Dendritic cell treated with granulocyte-macrophage colony-stimulating factor and Interleukin-4, amounts not matched to agents 40 ng/mL and 50 ng/mL, for 4 days (primary cell): Measurements from ENCODE around the gene MACROD2.

ENCODE experiments used
- H3K27ac Mint-ChIP-seq: one replicate; pipeline ENCODE4 v1.8.0; 2022; ENCODE audit warnings: mild to moderate bottlenecking, mixed read lengths
- H3K27me3 Mint-ChIP-seq: one replicate; pipeline ENCODE4 v1.8.0; 2022; ENCODE audit warnings: mild to moderate bottlenecking, mixed read lengths
- H3K36me3 Mint-ChIP-seq: one replicate; pipeline ENCODE4 v1.8.0; 2022; ENCODE audit warnings: low read depth, mixed read lengths
- H3K4me1 Mint-ChIP-seq: one replicate; pipeline ENCODE4 v1.8.0; 2022; ENCODE audit warnings: low read depth, mixed read lengths
- H3K4me3 Mint-ChIP-seq: one replicate; pipeline ENCODE4 v1.8.0; 2022; ENCODE audit warnings: mild to moderate bottlenecking, moderate library complexity, mixed read lengths
- H3K9me3 Mint-ChIP-seq: one replicate; pipeline ENCODE4 v1.8.0; 2022; ENCODE audit warnings: mixed read lengths
- intact Hi-C: fragments of 100-400 bp; cut with micrococcal nuclease; formaldehyde crosslinking; loops from one replicate; pipeline ENCODE4 v1.15.0; 2022

Gene MACROD2

DNA sequence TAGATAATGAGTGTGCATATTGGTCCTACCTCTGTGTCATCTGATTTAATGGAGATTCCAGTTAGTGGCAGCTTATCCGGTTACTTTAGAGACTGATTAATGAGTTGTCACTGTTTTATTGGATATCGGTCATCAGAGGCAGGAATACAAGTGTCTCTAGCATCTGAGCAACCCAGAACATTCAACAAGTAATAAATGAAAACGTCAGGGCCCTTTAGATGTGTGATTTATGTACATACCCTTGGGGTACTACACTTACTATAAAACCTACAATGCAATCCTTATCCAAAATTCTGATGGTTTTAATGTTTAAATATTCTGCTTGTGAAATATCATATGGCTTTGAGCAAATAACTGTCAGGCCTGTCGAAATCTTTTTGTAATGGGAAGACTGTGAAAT lies 1460.0 kb downstream of the MACROD2 start:
- no peak overlapping the region for H3K4me3 Mint-ChIP-seq
- intact Hi-C loops: no loop called here
- no peaks in the 10 kb centered on the region for H3K36me3 Mint-ChIP-seq
- no peaks in the 10 kb centered on the region for H3K9me3 Mint-ChIP-seq
- H3K4me1 Mint-ChIP-seq: no peaks in the 10 kb centered on the region
- H3K27ac Mint-ChIP-seq: no peak overlapping the region
- no peaks in the 10 kb centered on the region for H3K27me3 Mint-ChIP-seq

DNA sequence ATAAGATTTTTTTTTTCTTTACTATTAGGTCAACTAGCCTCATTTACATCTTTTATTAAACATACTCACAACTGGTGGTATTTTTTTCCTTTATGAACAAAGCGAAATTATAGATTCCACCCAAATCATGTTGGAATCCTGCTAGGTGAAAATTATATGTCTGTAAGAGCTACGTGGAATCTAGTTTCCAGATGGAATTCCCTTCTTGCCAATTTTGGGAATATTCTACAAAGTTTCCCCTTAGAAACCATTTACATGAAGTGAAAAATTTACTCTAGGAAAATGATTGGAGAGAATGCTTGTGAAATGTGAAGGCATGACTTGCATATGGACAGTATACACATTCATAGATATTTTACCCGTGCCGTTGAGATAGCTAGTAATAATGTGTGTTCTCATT lies 1466.6 kb downstream of the MACROD2 start:
- no peaks in the 10 kb centered on the region for H3K4me1 Mint-ChIP-seq
- no peaks in the 10 kb centered on the region for H3K36me3 Mint-ChIP-seq
- no peak overlapping the region for H3K4me3 Mint-ChIP-seq
- intact Hi-C loops: no loop called here
- no peaks in the 10 kb centered on the region for H3K27me3 Mint-ChIP-seq
- H3K9me3 Mint-ChIP-seq: peaks cover 8% of the 10 kb centered on the region
- no peak overlapping the region for H3K27ac Mint-ChIP-seq

DNA sequence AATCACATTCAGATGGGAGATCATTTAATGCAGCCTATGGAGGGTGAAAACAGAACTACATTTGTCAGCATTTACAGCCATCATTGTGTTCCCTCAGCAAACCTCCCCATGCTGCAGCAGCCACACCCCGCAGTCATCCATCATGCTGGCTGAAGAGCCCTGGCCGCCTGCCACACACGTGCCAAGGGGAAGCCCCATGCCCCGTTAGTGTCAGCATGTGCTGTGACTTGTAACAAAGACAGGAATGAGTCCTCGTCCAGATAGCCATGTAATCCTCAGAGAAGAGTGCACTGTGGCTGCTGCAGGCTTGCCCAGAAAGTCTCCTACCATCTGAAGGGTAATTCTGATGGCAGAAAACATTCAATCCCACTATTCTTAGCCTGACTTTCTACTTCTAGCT lies 1480.2 kb downstream of the MACROD2 start:
- peaks cover 10% of the 10 kb centered on the region for H3K9me3 Mint-ChIP-seq
- no peak overlapping the region for H3K27ac Mint-ChIP-seq
- H3K36me3 Mint-ChIP-seq: no peaks in the 10 kb centered on the region
- H3K4me1 Mint-ChIP-seq: no peaks in the 10 kb centered on the region
- H3K4me3 Mint-ChIP-seq: no peak overlapping the region
- no peaks in the 10 kb centered on the region for H3K27me3 Mint-ChIP-seq
- intact Hi-C loops: no loop called here

DNA sequence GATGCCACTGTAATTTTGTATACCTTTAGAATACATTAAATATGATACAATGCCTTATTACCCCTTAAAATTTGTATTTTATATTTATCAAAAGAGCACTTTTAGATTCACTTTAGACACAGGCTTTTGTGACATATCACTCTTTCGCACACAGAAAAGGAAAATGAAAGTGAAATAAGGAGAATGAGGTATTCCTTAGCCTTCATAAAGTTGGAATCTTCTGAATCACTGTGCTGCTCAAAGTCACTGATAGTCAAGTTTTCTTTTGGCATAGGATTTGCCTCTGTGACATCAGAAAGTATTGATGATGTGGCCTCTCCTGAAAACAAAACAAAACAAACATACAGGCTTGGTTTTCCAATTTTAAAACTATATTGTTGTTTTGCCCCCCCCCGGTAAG lies 1480.9 kb downstream of the MACROD2 start:
- H3K27ac Mint-ChIP-seq: no peak overlapping the region
- H3K27me3 Mint-ChIP-seq: no peaks in the 10 kb centered on the region
- intact Hi-C loops: no loop called here
- H3K36me3 Mint-ChIP-seq: no peaks in the 10 kb centered on the region
- peaks cover 10% of the 10 kb centered on the region for H3K9me3 Mint-ChIP-seq
- no peak overlapping the region for H3K4me3 Mint-ChIP-seq
- no peaks in the 10 kb centered on the region for H3K4me1 Mint-ChIP-seq

DNA sequence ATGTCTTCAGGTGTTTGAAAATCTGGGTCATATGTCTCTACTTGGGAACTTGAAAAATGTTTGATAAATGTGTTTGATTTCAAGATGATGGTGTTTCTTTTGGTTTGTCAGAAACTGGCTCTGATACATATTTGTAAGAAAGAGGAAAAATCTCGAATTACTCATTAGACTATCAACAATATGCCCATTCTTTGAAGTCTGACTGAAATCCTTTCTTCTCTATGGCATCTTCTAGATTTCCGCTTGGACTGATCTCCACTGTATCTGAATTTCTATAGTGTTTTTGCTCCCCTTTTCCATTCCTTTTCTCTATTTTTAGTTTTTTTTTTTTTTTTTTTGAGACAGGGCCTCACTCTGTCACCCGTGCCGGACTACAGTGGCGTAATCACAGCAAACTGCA lies 1481.5 kb downstream of the MACROD2 start:
- no peaks in the 10 kb centered on the region for H3K27me3 Mint-ChIP-seq
- no peaks in the 10 kb centered on the region for H3K4me1 Mint-ChIP-seq
- H3K4me3 Mint-ChIP-seq: no peak overlapping the region
- intact Hi-C loops: no loop called here
- H3K9me3 Mint-ChIP-seq: peaks cover 10% of the 10 kb centered on the region
- no peak overlapping the region for H3K27ac Mint-ChIP-seq
- no peaks in the 10 kb centered on the region for H3K36me3 Mint-ChIP-seq

DNA sequence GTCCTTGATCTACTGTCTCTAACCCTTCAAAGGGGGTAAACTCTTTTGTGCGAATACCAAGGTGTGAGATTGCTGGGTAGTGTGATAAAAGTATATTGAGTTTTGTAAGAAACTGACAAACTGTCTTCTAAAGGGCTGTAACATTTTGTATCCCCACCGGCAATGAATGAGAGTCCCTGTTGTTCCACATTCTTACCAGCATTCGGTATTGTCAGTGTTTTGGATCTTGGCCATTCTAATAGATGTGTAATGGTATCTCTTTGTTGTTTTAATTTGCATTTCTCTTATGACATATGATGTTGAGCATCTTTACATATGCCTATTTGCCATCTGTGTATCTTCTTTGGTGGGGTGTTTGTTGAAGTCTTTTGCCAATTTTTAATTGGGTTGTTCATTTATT lies 1487.2 kb downstream of the MACROD2 start:
- Mint-ChIP-seq H3K4me1 (no peaks in the 10 kb centered on the region), H3K27ac (no peak overlapping the region), H3K9me3 (peaks cover 12% of the 10 kb centered on the region), H3K27me3 (no peaks in the 10 kb centered on the region), H3K4me3 (no peak overlapping the region), H3K36me3 (no peaks in the 10 kb centered on the region)
- intact Hi-C loops: no loop called here

DNA sequence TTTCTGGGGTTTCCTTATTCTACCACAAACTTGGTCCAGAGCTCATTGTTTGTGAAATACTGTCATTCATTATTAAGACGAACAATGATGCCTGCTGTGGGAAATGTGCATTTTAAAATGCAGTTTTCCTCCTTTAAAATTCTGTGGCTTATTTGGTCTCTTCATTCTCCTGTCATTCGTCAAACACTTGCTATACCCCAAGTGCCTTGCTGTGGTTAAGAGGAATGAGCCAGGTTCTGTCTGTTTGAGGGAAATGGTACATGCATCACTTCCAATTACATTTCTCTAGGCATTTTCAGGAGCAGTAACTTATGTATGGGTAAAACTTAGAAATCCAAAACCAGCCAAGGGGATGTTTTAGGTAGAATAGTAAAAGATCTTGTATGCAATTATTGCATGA lies 1490.2 kb downstream of the MACROD2 start:
- Mint-ChIP-seq H3K4me1 (no peaks in the 10 kb centered on the region), H3K27me3 (no peaks in the 10 kb centered on the region), H3K4me3 (no peak overlapping the region), H3K27ac (no peak overlapping the region), H3K36me3 (no peaks in the 10 kb centered on the region), H3K9me3 (peaks cover 22% of the 10 kb centered on the region)
- intact Hi-C loops: no loop called here

DNA sequence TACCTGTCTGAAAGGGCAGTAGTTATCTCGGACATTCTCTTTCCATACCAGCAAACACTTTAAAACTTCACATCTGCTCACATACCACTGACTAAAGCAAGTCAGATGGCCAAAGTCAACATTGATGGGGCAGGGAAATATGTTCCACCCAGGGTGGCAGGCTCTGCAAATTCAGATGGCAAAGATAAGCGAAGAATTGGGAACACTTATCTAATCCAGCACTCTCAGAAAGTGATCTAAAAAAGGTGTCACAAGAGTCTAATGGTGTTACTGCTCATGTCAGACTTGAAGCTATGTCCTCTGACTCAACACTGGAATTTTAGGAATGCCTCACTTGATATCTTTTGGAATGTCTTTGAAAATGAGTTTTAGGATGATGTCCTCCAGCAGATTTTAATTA lies 1491.7 kb downstream of the MACROD2 start:
- Mint-ChIP-seq H3K4me3 (no peak overlapping the region), H3K27ac (no peak overlapping the region), H3K4me1 (no peaks in the 10 kb centered on the region), H3K9me3 (peaks cover 22% of the 10 kb centered on the region), H3K36me3 (no peaks in the 10 kb centered on the region), H3K27me3 (no peaks in the 10 kb centered on the region)
- intact Hi-C loops: no loop called here

DNA sequence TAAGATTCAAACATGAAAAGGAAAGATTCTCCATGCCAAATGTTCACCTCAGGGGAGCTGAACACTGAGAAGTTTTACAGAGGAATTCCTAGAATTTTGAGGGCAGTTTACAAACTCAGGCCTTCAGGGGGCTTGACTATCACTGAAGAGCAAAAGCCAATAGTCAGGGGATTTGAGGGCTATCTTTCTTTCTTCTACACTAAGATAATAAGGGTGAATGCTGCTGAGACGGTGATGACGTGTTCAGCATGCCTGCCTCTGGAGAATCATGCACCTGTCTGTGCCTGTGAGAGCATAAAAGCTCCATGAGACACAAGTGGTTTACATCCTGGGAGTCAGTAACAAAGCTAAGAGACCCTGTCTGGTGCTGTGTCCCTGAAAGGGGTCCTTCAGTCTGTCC lies 1492.4 kb downstream of the MACROD2 start:
- peaks cover 22% of the 10 kb centered on the region for H3K9me3 Mint-ChIP-seq
- intact Hi-C loops: no loop called here
- H3K27ac Mint-ChIP-seq: no peak overlapping the region
- H3K4me1 Mint-ChIP-seq: no peaks in the 10 kb centered on the region
- H3K27me3 Mint-ChIP-seq: no peaks in the 10 kb centered on the region
- no peaks in the 10 kb centered on the region for H3K36me3 Mint-ChIP-seq
- no peak overlapping the region for H3K4me3 Mint-ChIP-seq

DNA sequence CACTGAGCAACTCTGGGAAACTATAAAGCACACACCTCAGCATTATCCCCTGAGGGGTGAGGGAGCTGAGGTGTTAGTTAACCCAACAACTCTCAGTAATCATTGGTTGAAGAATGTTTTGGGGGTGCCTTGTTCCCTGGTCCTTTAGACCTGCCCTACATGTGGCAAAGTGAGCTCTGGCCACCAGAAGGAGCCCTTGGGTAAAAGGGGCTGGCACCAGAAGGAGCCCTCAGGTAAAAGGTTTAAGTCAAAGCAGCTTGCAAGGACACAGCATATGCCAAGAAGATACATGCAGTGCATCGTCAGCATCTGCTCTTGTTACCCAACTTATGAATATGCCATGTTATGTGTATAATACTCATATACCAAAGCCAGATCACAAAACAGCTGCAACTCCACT lies 1496.3 kb downstream of the MACROD2 start:
- Mint-ChIP-seq H3K36me3 (no peaks in the 10 kb centered on the region), H3K4me1 (no peaks in the 10 kb centered on the region), H3K27me3 (no peaks in the 10 kb centered on the region), H3K27ac (no peak overlapping the region), H3K9me3 (peaks cover 29% of the 10 kb centered on the region), H3K4me3 (no peak overlapping the region)
- intact Hi-C loops: no loop called here

DNA sequence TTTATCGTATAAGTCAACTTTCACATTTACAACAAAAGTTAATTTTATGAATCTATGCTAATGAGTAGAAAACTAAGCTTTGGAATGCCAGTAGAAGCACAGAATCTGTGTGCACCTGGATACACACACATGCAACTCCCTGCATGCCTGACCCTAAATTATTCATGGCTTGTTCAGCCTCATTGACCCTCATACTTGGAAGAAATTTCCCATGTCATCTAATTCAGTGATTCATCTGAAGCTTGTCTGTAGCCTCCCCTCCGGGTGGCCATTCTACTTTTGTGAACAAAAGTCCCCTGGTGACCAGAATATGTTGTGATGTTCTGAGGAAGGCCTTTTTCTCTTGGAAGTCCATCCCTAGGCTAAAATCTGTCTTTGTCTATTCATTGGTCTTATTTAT lies 1499.5 kb downstream of the MACROD2 start:
- intact Hi-C loops: no loop called here
- Mint-ChIP-seq H3K27me3 (no peaks in the 10 kb centered on the region), H3K9me3 (peaks cover 36% of the 10 kb centered on the region), H3K4me1 (no peaks in the 10 kb centered on the region), H3K4me3 (no peak overlapping the region), H3K27ac (no peak overlapping the region), H3K36me3 (no peaks in the 10 kb centered on the region)

DNA sequence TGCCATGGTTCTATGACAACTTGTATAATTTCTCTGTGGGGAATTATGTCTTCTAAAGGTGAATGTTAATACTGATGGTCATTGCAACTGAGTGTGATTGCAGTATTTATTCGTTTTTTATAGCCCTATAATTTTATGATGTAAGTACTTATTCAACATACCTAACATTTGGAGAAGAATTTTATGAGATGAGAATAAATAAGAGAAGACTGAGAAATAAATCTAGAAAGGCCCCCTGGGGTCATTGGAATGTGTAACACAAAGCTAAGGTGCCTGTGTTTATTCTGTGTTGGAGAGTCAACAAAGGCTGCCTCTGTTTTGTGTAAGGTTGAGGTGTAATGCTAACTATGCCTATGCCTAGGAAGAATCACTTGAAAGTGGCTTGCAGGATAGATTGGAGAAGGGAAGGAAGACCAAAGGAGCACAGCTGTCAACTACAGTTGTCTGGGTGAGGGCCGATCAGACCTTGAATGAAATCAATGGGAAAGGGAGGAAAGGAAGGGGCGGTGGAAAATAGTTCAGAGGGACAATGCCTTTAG lies 1501.3 kb downstream of the MACROD2 start:
- Mint-ChIP-seq H3K4me3 (no peak overlapping the region), H3K36me3 (no peaks in the 10 kb centered on the region), H3K9me3 (peaks cover 29% of the 10 kb centered on the region), H3K27me3 (no peaks in the 10 kb centered on the region), H3K4me1 (no peaks in the 10 kb centered on the region), H3K27ac (no peak overlapping the region)
- intact Hi-C loops: no loop called here

DNA sequence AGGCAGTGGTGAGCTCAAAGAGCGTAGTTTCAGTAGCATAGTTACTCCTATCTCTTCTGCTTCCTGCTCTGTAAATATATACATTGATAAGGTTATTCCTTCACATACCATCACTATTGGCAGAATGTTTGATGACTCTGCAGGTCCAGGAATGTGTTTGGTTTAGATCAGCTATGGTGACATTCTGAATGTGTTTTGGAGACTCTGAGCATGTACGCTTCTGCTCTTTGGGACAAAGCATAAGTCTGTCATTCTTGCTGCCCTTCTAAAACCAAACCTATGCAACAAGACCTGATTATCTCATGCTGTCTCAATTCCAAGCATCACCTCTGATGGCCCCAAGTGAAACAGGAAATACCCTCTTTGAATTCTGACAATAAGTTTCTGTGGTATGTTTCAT lies 1503.6 kb downstream of the MACROD2 start:
- peaks cover 29% of the 10 kb centered on the region for H3K9me3 Mint-ChIP-seq
- H3K27me3 Mint-ChIP-seq: no peaks in the 10 kb centered on the region
- no peaks in the 10 kb centered on the region for H3K4me1 Mint-ChIP-seq
- H3K27ac Mint-ChIP-seq: no peak overlapping the region
- H3K36me3 Mint-ChIP-seq: no peaks in the 10 kb centered on the region
- no peak overlapping the region for H3K4me3 Mint-ChIP-seq
- intact Hi-C loops: no loop called here

DNA sequence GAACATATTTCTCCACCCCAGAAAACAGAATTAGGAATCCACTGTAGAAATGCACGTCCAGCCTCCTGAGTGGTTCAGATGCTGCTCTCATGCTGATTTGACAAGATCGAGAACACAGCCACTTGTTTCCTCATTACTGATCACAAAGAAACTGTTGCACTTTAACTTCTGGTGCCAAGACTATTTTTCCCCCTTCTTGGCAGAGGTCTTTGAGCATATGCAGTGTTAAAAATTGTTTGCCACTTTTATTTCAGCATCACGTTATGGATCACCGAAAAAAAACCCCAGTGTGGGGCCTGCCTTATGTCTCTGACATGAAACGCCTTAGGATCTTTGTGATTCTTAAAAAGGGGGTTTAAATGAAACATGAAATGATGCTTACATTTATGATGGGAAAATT lies 1511.0 kb downstream of the MACROD2 start:
- no peak overlapping the region for H3K27ac Mint-ChIP-seq
- no peaks in the 10 kb centered on the region for H3K4me1 Mint-ChIP-seq
- intact Hi-C loops: no loop called here
- no peaks in the 10 kb centered on the region for H3K36me3 Mint-ChIP-seq
- H3K27me3 Mint-ChIP-seq: no peaks in the 10 kb centered on the region
- no peak overlapping the region for H3K4me3 Mint-ChIP-seq
- H3K9me3 Mint-ChIP-seq: peaks cover 14% of the 10 kb centered on the region

DNA sequence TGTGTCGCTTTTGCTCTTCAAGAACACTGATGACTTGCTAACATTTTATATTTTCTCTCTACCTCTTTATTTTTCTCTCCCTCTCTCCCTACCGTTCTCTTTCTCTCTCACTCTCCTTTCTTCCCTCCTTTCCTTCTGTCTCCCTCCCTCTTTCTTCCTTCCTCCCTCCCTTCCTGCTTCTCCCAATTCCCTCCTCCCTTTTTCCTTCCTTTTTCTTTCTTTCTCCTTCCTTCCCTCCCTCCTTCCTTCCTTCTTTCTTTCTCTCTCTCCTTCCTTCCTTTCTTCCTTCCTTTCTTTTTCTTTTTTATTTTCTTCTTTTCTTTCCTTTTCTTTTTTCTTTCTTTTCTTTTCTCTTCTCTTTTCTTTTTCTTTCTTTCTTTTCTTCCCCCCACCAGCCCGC lies 1511.8 kb downstream of the MACROD2 start:
- intact Hi-C loops: no loop called here
- H3K36me3 Mint-ChIP-seq: no peaks in the 10 kb centered on the region

More for the DNA sequence above, 1511.8 kb downstream of the MACROD2 start:
- Mint-ChIP-seq H3K9me3 (peaks cover 14% of the 10 kb centered on the region), H3K27ac (no peak overlapping the region), H3K4me1 (no peaks in the 10 kb centered on the region), H3K4me3 (no peak overlapping the region), H3K27me3 (no peaks in the 10 kb centered on the region)
